IMR-90 (cell line): Measurements from ENCODE around the gene NR5A2. TPM values are rescaled to one million over a fixed set of nuclear protein-coding genes. Genes with fewer than 3 reads are reported as not detected.

Experiments used
- ATAC-seq: fragments of 200-7000 bp; cut with Tn5 transposase; 2 replicates; pipeline ENCODE4 v1.9.1; 2020; ENCODE audit warnings: low read depth, mild to moderate bottlenecking, moderate library complexity
- Bru-seq: library from RNA; stranded (reverse); fragments of 400-500 nt; gene quantifications from one replicate; lab custom pipeline; 2021; lab: Mats Ljungman, UMichigan
- BruChase-seq, 2 experiments: library from RNA; stranded (reverse); fragments of 400-500 nt; gene quantifications; one replicate each; lab custom pipeline; 2021; lab: Mats Ljungman, UMichigan
- BruUV-seq: library from RNA; stranded (reverse); fragments of 400-500 nt; replicated peaks from 2 replicates; lab custom pipeline; 2021; lab: Mats Ljungman, UMichigan
- CTCF ChIA-PET: fragments of 300-600 bp; formaldehyde crosslinking; extraction: SDS; loops from one replicate; lab custom pipeline; 2021; ENCODE audit warnings: antibody characterized with exemption; lab: Yijun Ruan, JAX
- POLR2A ChIA-PET: fragments of 300-600 bp; sonication (Branson Sonifier 250); formaldehyde crosslinking; loops from one replicate; lab custom pipeline; 2022; ENCODE audit warnings: antibody characterized with exemption; ENCODE audit not compliant: unreplicated experiment; lab: Charles Lee
- DNase-seq: peaks from one replicate; pipeline ENCODE4 v3.0.0; 2013
- H2AFZ ChIP-seq: replicated peaks from 2 replicates; pipeline ENCODE3; 2013; ENCODE audit warnings: low read length, mild to moderate bottlenecking; ENCODE audit not compliant: poor library complexity
- H2AK5ac ChIP-seq: 2 replicates; pipeline ENCODE4 v1.6.1; 2013; ENCODE audit warnings: low read depth, low read length, inconsistent platforms
- H2AK9ac ChIP-seq: replicated peaks from 2 replicates; pipeline ENCODE3; 2013; ENCODE audit warnings: mild to moderate bottlenecking, low read depth, low read length, moderate library complexity; ENCODE audit not compliant: poor library complexity
- H2BK120ac ChIP-seq: 2 replicates; pipeline ENCODE4 v1.6.1; 2013; ENCODE audit warnings: low read depth, low read length, inconsistent platforms
- H2BK15ac ChIP-seq: 3 replicates; pipeline ENCODE4 v1.6.1; 2013; ENCODE audit warnings: low read depth, low read length, inconsistent platforms
- H2BK20ac ChIP-seq: 2 replicates; pipeline ENCODE4 v1.6.1; 2013; ENCODE audit warnings: low read depth, mild to moderate bottlenecking, inconsistent platforms, low read length, moderate library complexity
- H2BK5ac ChIP-seq: 2 replicates; pipeline ENCODE4 v1.6.1; 2013; ENCODE audit warnings: mild to moderate bottlenecking, low read depth, low read length, inconsistent platforms; ENCODE audit not compliant: poor library complexity, severe bottlenecking
- H3K14ac ChIP-seq: replicated peaks from 2 replicates; pipeline ENCODE4 v1.6.1; 2013; ENCODE audit warnings: low read depth, low read length, inconsistent platforms
- H3K18ac ChIP-seq: 2 replicates; pipeline ENCODE4 v1.6.1; 2013; ENCODE audit warnings: low read depth, low read length, control low read depth
- H3K23ac ChIP-seq: 2 replicates; pipeline ENCODE4 v1.6.1; 2013; ENCODE audit warnings: low read depth, low read length, inconsistent platforms
- H3K27ac ChIP-seq: 2 replicates; pipeline ENCODE4 v1.5.1; 2013; ENCODE audit warnings: mild to moderate bottlenecking, control low read depth, low read length; ENCODE audit not compliant: insufficient read depth
- H3K27me3 ChIP-seq: 2 replicates; pipeline ENCODE4 v1.6.1; 2013; ENCODE audit warnings: low read length; ENCODE audit not compliant: control insufficient read depth, insufficient read depth
- H3K36me3 ChIP-seq: 2 replicates; pipeline ENCODE4 v1.6.1; 2013; ENCODE audit warnings: low read length, mixed read lengths; ENCODE audit not compliant: control insufficient read depth, insufficient read depth
- H3K4ac ChIP-seq: 2 replicates; pipeline ENCODE4 v1.6.1; 2013; ENCODE audit warnings: low read depth, low read length, inconsistent platforms
- H3K4me1 ChIP-seq: 2 replicates; pipeline ENCODE4 v1.6.1; 2013; ENCODE audit warnings: low read length, mixed read lengths; ENCODE audit not compliant: control insufficient read depth, insufficient read depth
- H3K4me2 ChIP-seq: 2 replicates; pipeline ENCODE4 v1.6.1; 2013; ENCODE audit warnings: low read depth, mild to moderate bottlenecking, control low read depth, low read length, moderate library complexity
- H3K4me3 ChIP-seq: 2 replicates; pipeline ENCODE4 v1.5.1; 2013; ENCODE audit warnings: low read depth, mild to moderate bottlenecking, control low read depth, low read length, moderate library complexity; ENCODE audit not compliant: insufficient read depth
- H3K56ac ChIP-seq: 2 replicates; pipeline ENCODE4 v1.6.1; 2013; ENCODE audit warnings: low read length, inconsistent platforms; ENCODE audit not compliant: insufficient read depth; ENCODE audit errors: extremely low read depth
- H3K79me1 ChIP-seq, 2 experiments: 2 replicates each; pipeline ENCODE4 v1.6.1; 2013; ENCODE audit warnings: low read length in 2 of 2, inconsistent platforms in 1 of 2, low read depth in 1 of 2
- H3K9ac ChIP-seq: 2 replicates; pipeline ENCODE4 v1.6.1; 2013; ENCODE audit warnings: low read depth, low read length, control low read depth
- H3K9me1 ChIP-seq: 2 replicates; pipeline ENCODE4 v1.6.1; 2013; ENCODE audit warnings: low read length, inconsistent platforms; ENCODE audit not compliant: insufficient read depth
- H3K9me3 ChIP-seq: 2 replicates; pipeline ENCODE4 v1.6.1; 2013; ENCODE audit warnings: low read length; ENCODE audit not compliant: control insufficient read depth, insufficient read depth
- H4K20me1 ChIP-seq: 2 replicates; pipeline ENCODE4 v1.6.1; 2013; ENCODE audit warnings: low read length, inconsistent platforms; ENCODE audit not compliant: insufficient read depth
- H4K5ac ChIP-seq: 2 replicates; pipeline ENCODE4 v1.6.1; 2013; ENCODE audit warnings: mild to moderate bottlenecking, low read depth, low read length, control low read depth
- H4K8ac ChIP-seq, 2 experiments: 2 replicates each; pipeline ENCODE4 v1.6.1; 2013; ENCODE audit warnings: low read depth in 2 of 2, low read length in 2 of 2, control low read depth in 1 of 2, inconsistent platforms in 1 of 2
- H4K91ac ChIP-seq: 2 replicates; pipeline ENCODE4 v1.6.1; 2013; ENCODE audit warnings: low read depth, low read length, inconsistent platforms; ENCODE audit not compliant: insufficient read depth
- BHLHE40 ChIP-seq: fragments of 150-350 bp; IDR thresholded peaks from 2 replicates; pipeline ENCODE4 v1.6.1; 2016; ENCODE audit warnings: mild to moderate bottlenecking, low read depth, low read length
- CEBPB ChIP-seq: IDR thresholded peaks from 2 replicates; pipeline ENCODE4 v1.6.1; 2012; ENCODE audit warnings: low read depth, low read length, improper control_type of control experiment
- CHD1 ChIP-seq: IDR thresholded peaks from 2 replicates; pipeline ENCODE4 v1.6.1; 2012; ENCODE audit warnings: low read depth, low read length, improper control_type of control experiment
- CTCF ChIP-seq: conservative IDR thresholded peaks from 2 replicates; pipeline ENCODE4 v1.5.1; 2012; ENCODE audit warnings: mild to moderate bottlenecking, low read depth, low read length, improper control_type of control experiment
- FOS ChIP-seq: fragments of 150-350 bp; IDR thresholded peaks from 2 replicates; pipeline ENCODE4 v1.6.1; 2016; ENCODE audit warnings: low read depth, low read length
- MAFK ChIP-seq: IDR thresholded peaks from 2 replicates; pipeline ENCODE4 v1.6.1; 2012; ENCODE audit warnings: low read depth, low read length, improper control_type of control experiment
- MAZ ChIP-seq: IDR thresholded peaks from 2 replicates; pipeline ENCODE4 v1.6.1; 2012; ENCODE audit warnings: low read depth, mild to moderate bottlenecking, low read length, improper control_type of control experiment, moderate library complexity, borderline replicate concordance
- MXI1 ChIP-seq: IDR thresholded peaks from 2 replicates; pipeline ENCODE4 v1.6.1; 2012; ENCODE audit warnings: low read depth, mild to moderate bottlenecking, low read length, moderate library complexity, borderline replicate concordance
- POLR2A ChIP-seq: IDR thresholded peaks from 2 replicates; pipeline ENCODE4 v1.6.1; 2012; ENCODE audit warnings: mild to moderate bottlenecking, low read depth, low read length
- RAD21 ChIP-seq: IDR thresholded peaks from 2 replicates; pipeline ENCODE4 v1.6.1; 2012; ENCODE audit warnings: low read length, improper control_type of control experiment
- RCOR1 ChIP-seq: IDR thresholded peaks from 2 replicates; pipeline ENCODE4 v1.6.1; 2012; ENCODE audit warnings: mild to moderate bottlenecking, low read length, improper control_type of control experiment; ENCODE audit not compliant: insufficient replicate concordance
- RFX5 ChIP-seq: IDR thresholded peaks from 2 replicates; pipeline ENCODE4 v1.8.0; 2012; ENCODE audit warnings: low read depth, mild to moderate bottlenecking, low read length, moderate library complexity
- SMC3 ChIP-seq: fragments of 150-350 bp; IDR thresholded peaks from 2 replicates; pipeline ENCODE4 v1.6.1; 2016; ENCODE audit warnings: low read depth, mild to moderate bottlenecking, antibody characterized with exemption, low read length, moderate library complexity
- USF2 ChIP-seq: fragments of 150-350 bp; IDR thresholded peaks from 2 replicates; pipeline ENCODE4 v1.6.1; 2017; ENCODE audit warnings: mild to moderate bottlenecking, antibody characterized with exemption, low read length, low read depth
- WGBS, 2 experiments: methylation state at CpG; one replicate each; pipeline versions ENCODE4 v1.1.5 to v1.1.7; 2013; ENCODE audit warnings: missing lambda C conversion rate in 2 of 2; ENCODE audit not compliant: insufficient read length in 1 of 2; ENCODE audit errors: extremely low coverage in 2 of 2; 5-methylcytosine and 5-hydroxymethylcytosine counted together
- dilution Hi-C: fragments of 300-500 bp; cut with HindIII; formaldehyde crosslinking; loops from one replicate; pipeline ENCODE4 v1.14.3; 2018; ENCODE audit warnings: low sequenced_read_pairs; ENCODE audit not compliant: unreplicated experiment
- in situ Hi-C: fragments of 300-500 bp; cut with MboI; formaldehyde crosslinking; loops from 3 replicates; pipeline ENCODE4 v1.14.3; 2019; ENCODE audit warnings: low sequenced_read_pairs, inconsistent platforms, mixed read lengths
- intact Hi-C: fragments of 100-400 bp; cut with micrococcal nuclease; formaldehyde crosslinking; loops from 2 replicates; pipeline ENCODE4 v1.10.0; 2022
- long read RNA-seq: library from polyadenylated mRNA; unstranded; transcript quantifications from one replicate; pipeline ENCODE4 v2.0.0, GENCODE V29; 2021; ENCODE audit not compliant: unreplicated experiment
- polyA plus RNA-seq, 3 experiments: library from polyadenylated mRNA; depleted of rRNA; stranded (reverse); fragments of >200 nt; gene quantifications; 2 replicates each; pipeline ENCODE4 v1.2.3, GENCODE V29; 2012; ENCODE audit warnings: low replicate concordance in 1 of 3
- total RNA-seq: library from RNA; depleted of rRNA; stranded (reverse); fragments of >200 nt; gene quantifications from 2 replicates; pipeline ENCODE4 v1.2.3, GENCODE V29; 2012; rRNA removed

NR5A2 gene
- total RNA-seq (under 0.01 and 0.18 TPM in 2 replicates), polyA plus RNA-seq (2012; rRNA removed) (0.03 TPM in 2 replicates), Bru-seq, nascent RNA (percentile 20 among the genes with signal in this experiment), BruChase-seq, experiment 1, labeled RNA remaining after a 6-hour chase (percentile 11 among the genes with signal in this experiment), BruChase-seq, experiment 2, labeled RNA remaining after a 2-hour chase (percentile 15 among the genes with signal in this experiment)
- polyA plus RNA-seq (2012; cell fraction: cytosol; rRNA removed): not detected in 2 replicates
- polyA plus RNA-seq (2012; cell fraction: nucleus; rRNA removed; ENCODE audit: low replicate concordance): 0.01 TPM in 1 of 2 replicates, not detected in the other
- long read RNA-seq, partial matches to known transcripts: 1 of 1 reads
- long read RNA-seq, other reads (novel, unspliced or antisense): 0 of 1 reads

GRCh38 chr1:200027264-200027823 lies at the start of gene NR5A2:
NR5A2 (plus strand) TSS chr1:200027710; CDS start chr1:200027848, 138 bp downstream.
- Histone ChIP-seq H3K9me1 (no peaks in the 10 kb centered on the region), H3K36me3 (no peaks in the 10 kb centered on the region), H3K56ac (no peak within 1 kb of the TSS), H2BK5ac (no peak within 1 kb of the TSS), H4K5ac (no peak within 1 kb of the TSS), H3K4me1 (0 out of 2 replicates have a peak, but pooled peaks cover 2% of the 10 kb centered on the region), H3K9me3 (no peaks in the 10 kb centered on the region), H4K8ac (no peak within 1 kb of the TSS), H4K20me1 (no peaks in the 10 kb centered on the region), H2AK5ac (no peak within 1 kb of the TSS), H3K4me3 (no peak within 1 kb of the TSS), H2AFZ (no peak within 1 kb of the TSS), H3K27ac (no peak within 1 kb of the TSS), H3K14ac (no peak within 1 kb of the TSS), H2BK20ac (no peak within 1 kb of the TSS), H3K4ac (no peak within 1 kb of the TSS), H2BK15ac (no peak within 1 kb of the TSS), H3K9ac (no peak within 1 kb of the TSS), H3K23ac (no peak within 1 kb of the TSS), H2AK9ac (no peak within 1 kb of the TSS), H3K27me3 (peaks cover 46% of the 10 kb centered on the region), H3K18ac (no peak within 1 kb of the TSS), H4K91ac (no peak within 1 kb of the TSS), H2BK120ac (no peak within 1 kb of the TSS), H3K79me1 (no peaks in the 10 kb centered on the region), H3K4me2 (peak within 1 kb of the TSS; percentile 95; the same call in 1 of the 2 replicates)
- dilution Hi-C loops: no loop called here
- intact Hi-C loops: no loop called here
- BruUV-seq: no TSS peak
- TF ChIP-seq RFX5: no peak
- no peak for TF ChIP-seq MXI1
- no peak for TF ChIP-seq BHLHE40
- no peak for TF ChIP-seq USF2
- no peak for TF ChIP-seq POLR2A
- TF ChIP-seq SMC3: no peak
- TF ChIP-seq RAD21: no peak
- TF ChIP-seq CHD1: no peak
- TF ChIP-seq MAFK: no peak
- no peak for TF ChIP-seq RCOR1
- no peak for TF ChIP-seq CTCF
- TF ChIP-seq CEBPB: no peak
- TF ChIP-seq MAZ: no peak
- no peak for TF ChIP-seq FOS
- DNase-seq: no peak
- no CpG with 5 or more reads among the region's 1 CpG for WGBS, 2 experiments
- in situ Hi-C loops: no loop called here
- ChIA-PET POLR2A (no interaction called here), CTCF (interaction anchor here (0.6 kb wide), 1 partner anchor 240 kb away, joined by 10 read pairs; no protein-coding TSS in a partner anchor)
- no peak for ATAC-seq
